Germinal center (tissue), 1 donor: Measurements from ENCODE around the gene SLC7A6OS.

Experiments
- DNase-seq: peaks from one replicate; pipeline ENCODE4 v3.0.0; 2012; ENCODE audit warnings: mixed read lengths, low spot score

SLC7A6OS gene

DNA sequence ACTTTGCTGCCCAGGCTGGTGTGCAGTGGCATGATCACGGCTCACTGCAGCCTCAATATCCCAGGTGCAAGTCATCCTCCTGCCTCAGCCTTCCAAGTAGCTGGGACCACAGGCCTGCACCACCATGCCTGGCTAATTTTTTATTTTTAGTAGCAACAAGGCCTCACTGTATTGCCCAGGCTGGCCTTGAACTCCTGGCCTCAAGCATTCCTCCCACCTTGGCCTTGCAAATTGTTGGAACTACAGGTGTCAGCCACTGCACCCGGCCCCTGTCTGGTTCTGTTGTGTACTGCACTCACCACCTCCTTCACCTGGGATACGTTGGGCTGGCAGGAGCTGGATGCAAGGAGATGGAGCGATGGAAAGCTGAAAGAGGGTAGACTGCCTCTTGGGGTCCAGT, 57.0 kb downstream of the SLC7A6OS start:
- DNase-seq = no peak

DNA sequence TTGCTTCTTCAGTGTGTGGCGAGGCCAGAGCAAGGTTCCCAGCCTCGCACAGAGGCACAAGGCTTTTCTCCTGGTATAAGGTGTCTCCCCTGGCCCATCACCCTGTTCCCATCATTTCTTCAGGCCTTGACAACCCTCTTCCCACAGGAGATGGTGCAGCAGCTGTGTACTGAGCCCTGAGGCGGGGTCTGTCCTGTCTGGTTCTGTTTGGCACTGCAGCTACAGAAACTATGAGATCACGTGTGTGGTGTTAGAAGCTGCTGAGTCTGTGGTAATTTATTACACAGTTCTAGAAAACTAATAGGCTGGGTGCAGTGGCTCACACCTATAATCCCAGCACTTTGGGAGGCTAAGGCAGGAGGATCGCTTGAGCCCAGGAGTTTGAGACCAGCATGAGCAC, 58.4 kb downstream of the SLC7A6OS start:
- no peak for DNase-seq

DNA sequence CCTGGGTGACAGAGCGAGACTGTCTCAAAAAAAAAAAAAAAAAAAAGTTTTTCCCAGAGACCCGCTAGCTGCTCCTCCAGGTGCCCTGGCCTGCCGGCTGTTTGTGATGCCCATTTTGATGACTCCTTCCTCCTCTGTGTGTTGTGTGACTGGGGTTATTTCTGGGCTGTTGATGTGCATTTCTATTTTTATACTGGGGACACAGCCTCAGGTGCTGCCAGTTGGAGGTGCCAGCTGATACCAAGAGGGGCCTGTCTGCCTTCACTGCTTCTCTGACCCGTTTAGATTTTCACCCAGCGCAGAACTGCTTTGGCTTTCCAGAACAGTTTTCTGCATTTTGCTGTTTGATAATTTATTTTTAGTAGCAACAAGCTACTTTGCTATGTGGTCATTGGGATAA, 58.9 kb downstream of the SLC7A6OS start:
- no peak for DNase-seq

DNA sequence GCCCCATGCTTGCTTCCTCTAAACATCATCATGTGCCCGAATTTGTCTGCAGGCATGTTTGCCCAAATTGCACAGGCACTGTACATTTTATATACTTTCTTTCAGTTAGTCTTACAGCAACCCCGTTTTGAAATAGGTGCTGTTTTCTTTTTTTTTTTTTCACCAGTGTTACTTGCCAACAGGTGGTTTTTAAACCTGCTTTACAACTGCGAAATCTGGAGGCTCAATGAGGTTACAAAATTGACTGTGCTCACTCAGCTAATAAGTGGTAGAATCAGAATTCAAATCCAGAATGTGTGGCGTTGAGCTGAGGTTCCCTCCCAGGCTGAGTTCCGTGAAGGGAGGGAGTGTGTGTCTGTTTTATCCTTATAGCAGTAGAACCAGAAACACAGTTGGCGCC, 59.8 kb downstream of the SLC7A6OS start:
- no peak for DNase-seq

DNA sequence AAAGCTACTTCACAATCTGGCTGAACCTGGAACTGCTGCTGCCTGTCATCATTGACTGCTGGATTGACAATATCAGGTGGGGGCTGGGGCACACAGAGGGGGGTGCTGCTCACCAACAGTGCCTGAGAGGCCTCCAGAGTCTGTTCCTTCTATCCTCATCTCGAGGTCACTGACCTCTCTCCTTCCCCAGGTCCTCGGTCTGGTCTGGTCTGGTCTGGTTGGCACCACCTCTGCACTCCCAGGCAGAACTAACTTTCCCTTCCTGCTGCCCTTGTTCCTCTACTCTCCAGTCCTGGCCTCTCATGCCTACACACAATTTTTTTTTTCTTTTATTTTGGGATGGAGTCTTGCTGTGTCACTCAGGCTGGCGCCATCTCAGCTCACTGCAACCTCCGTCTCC, 61.4 kb downstream of the SLC7A6OS start:
- DNase-seq = no peak
